SW480 (cell line): ENCODE measurements around the gene XKR7.
"Not testable (repeated sequence)": the region's sequence is repeated elsewhere in the genome, so short reads cannot be mapped to it uniquely, and the experiment has no call there.

ENCODE experiments used
- DNase-seq: peaks from one replicate; pipeline ENCODE4 v3.0.0-alpha.2; 2016; ENCODE audit warnings: low spot score

XKR7 gene, protein sequence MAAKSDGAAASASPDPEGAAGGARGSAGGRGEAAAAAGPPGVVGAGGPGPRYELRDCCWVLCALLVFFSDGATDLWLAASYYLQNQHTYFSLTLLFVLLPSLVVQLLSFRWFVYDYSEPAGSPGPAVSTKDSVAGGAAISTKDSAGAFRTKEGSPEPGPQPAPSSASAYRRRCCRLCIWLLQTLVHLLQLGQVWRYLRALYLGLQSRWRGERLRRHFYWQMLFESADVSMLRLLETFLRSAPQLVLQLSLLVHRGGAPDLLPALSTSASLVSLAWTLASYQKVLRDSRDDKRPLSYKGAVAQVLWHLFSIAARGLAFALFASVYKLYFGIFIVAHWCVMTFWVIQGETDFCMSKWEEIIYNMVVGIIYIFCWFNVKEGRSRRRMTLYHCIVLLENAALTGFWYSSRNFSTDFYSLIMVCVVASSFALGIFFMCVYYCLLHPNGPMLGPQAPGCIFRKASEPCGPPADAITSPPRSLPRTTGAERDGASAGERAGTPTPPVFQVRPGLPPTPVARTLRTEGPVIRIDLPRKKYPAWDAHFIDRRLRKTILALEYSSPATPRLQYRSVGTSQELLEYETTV

DNA sequence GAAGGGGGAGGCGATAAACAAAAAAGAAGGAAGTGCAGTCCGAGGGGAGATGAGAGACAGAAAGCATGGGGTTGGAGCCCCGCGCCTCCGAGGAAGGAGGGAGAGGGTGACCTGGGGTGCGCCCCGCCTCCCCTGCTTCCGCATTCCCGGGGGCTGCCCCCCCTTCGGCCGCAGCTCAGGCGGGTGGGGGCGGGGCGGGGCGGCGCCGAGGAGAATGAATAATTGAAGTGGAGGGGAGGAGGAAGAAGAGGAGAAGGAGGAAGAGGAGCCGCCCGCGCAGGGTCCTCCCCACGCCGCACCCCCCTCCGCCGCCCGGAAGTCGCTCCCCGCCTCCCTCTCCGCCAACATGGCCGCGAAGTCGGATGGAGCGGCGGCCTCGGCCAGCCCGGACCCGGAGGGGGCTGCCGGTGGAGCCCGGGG lies at the start of gene XKR7:
Gene XKR7 (plus strand): TSS at position 322 of the 420 bp plus-strand sequence. CDS start 25 bp downstream, at position 347.
- no peak for DNase-seq

DNA sequence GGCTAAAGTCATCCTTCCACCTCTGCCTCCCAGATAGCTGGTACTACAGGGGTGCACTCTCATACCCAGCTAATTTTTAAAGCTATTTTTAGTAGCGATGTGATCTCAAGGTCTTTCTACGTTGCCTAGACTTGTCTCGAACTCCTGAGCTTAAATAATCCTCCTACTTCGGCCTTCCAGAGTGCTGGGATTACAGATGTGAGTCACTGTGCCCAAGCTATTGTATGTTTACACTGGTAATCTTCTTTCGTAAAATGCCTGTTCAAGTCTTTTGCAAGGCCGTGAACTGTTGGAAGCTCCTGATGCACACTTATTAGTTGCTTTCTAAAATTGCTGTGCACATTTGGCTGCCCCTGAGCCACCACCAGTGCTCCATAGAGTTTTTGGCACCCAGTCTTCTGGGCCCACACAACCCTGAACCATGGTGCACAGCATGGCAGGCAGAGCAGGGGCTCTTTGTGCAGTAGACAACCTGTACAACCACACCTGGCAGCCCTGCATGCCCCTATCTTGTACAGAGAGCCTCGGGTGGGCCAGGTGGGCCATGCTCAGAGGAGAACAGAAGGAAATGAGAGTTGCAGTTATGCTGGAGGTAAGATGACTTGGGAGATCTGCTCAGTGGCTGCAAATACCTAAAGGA lies 49.4 kb upstream of the XKR7 start:
- no peak for DNase-seq

DNA sequence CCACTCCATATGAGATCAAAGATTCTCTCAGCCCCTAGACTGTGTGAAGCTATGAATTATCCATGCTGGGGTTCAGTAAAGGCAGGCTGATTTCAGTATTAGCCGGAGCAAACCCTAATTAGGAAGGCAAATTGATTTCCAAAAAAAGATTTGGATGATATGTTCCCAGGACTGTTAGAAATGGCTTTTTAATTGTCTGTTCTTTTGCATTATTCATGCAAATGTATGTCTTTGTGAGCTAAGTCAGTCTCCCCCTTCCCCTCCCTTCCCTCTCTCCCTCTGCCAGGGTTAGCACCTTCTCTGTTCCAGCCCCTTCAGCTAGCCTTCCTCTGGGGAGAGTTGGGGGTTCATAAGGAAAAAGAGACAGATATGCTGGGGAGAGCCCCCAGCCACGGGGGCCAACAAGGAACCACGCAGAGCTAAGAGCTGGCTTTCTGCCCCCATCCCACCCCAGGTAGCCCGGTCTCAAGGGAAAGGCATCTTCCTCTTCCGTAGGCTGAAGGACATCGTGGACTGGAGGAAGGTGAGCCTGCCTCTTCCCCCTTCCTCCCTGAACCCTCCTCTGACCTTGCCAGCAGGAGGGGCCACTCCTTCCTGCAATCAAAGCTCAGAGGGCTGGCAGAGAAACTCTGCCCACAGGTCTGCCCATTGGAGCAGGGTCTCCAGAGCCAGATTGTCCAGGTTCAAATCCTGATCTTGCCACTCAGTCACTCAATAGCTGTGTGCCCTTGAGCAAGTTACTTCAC lies 48.4 kb upstream of the XKR7 start:
- DNase-seq = no peak

DNA sequence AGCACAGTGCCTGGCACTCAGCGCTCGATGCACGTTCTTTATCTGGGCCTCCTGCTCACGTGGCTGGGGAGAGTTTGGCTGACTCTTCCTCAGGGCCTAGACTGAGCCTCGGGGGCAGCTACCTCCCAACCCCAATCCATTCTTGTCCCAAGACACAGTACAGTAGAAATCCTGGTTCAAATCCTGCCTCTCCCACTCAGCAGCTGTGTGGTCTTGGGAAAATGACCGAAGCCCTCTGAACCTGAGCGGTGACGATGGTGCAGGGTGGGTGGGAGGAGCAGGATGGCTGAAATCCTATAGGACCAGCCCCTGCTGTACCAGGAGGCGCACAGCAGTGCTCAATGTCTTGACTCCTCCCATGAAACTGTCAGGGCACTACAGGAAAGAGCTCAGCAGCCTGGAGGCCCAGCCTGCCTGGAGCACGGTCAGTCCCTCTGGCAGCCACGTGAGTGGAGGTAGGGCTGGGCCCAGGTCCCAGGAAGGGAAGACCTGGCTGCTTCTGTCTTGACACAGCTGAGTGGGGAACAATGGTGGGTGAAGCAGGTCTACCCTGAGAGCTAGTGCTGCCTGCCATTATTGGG lies 47.6 kb upstream of the XKR7 start:
- DNase-seq = no peak

DNA sequence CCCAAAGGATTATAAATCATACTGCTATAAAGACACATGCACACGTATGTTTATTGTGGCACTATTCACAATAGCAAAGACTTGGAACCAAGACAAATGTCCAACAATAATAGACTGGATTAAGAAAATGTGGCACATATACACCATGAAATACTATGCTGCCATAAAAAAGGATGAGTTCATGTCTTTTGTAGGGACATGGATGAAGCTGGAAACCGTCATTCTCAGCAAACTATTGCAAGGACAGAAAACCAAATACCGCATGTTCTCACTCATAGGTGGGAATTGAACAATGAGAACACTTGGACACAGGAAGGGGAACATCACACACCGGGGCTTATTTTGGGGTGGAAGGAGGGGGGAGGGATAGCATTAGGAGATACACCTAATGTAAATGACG lies 46.5 kb upstream of the XKR7 start:
- DNase-seq = not testable (repeated sequence)

DNA sequence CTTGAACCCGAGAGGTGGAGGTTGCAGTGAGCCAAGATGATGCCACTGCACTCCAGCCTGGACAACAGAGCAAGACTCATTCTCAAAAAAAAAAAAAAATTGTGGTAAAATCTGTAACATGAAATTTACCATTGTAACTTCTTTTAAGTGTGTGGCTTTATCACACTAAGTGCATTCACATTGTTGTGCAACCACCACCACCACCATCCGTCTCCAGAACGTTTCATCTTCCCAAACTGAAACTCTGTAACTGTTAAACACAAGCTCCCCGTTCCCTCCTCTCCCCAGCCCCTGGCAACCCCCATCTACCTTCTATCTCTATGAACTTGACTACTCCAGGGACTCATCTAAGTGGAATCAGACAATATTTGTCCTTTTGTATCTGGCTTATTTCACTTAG lies 45.8 kb upstream of the XKR7 start:
- no peak for DNase-seq

DNA sequence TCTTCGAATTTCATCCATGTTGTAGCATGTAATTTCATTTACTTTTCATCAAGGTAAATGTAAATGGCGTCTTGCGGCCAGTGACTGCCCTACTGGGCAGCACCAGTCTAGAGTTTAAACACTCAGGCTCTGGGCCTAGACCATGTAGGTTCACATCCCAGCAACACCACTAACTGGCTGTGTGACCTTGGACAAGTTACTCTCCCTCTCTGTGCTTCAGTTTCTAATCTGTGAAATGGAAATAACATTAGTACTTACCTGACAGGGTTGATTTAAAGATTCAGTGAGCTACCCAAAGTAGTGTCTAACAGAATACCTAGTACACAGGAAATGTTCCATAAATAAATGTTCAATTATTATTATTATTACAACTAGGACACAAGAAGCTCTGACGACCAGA lies 45.4 kb upstream of the XKR7 start:
- DNase-seq = no peak

DNA sequence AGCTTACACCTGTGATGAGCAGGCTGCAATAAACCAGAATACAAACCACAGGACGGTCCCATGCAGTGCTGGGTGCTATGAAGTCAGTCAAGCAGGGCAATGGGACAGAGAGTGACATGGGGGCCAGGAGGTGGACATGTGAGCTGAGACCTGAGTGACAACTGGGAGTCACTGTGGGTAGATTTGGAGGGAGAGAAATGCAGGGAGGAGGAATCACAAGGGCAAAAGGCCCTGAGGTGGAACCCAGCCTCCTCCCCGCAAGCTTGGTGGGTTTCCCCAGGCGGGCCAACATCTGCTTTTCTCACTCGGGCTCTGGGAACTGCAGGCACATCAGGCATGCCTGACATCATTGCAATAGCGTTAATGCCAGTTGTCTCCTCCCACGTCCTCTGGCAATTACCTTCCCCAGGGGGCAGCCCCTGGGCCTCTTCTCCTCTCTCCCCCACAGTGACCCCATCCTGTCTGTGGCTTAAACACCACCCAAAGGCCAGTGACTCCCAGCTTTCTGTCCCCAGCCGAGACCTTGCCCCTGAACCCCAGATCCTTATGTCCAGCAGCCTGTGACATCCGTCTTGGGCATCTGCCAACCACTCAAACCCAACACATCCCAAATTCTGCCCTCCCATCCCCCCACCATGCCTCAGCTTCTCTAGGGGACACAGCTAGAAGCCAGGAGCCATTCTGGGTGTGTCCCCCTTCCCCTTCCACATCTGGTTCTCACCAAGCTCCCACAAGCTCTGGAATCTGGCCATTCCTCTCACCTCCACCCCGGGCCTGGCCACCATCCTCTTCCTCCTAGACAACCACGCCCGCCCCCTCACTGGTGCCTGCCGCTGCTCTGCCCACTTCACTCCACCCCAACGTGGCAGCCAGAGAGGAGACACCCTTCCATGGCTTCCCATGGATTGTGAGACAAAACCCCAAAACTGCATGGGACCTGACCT lies 44.3 kb upstream of the XKR7 start:
- DNase-seq = no peak

DNA sequence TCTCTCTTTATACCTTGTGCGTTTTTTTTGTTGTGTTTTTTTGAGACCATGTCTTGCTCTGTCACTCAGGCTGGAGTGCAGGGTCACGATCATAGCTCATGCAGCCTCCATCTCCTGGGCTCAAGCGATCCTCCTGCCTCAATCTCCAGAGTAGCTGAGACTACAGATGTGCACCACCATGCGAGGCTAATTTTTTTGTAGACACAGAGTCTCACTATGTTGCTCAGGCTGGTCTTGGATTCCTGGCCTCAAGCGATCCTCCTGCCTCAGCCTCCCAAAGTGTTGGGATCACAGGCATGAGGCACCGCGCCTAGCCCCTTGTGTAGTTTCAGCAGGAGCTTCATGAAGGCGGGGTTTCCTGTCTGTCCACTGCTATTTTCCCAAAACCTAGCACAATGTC lies 43.4 kb upstream of the XKR7 start:
- DNase-seq = no peak

DNA sequence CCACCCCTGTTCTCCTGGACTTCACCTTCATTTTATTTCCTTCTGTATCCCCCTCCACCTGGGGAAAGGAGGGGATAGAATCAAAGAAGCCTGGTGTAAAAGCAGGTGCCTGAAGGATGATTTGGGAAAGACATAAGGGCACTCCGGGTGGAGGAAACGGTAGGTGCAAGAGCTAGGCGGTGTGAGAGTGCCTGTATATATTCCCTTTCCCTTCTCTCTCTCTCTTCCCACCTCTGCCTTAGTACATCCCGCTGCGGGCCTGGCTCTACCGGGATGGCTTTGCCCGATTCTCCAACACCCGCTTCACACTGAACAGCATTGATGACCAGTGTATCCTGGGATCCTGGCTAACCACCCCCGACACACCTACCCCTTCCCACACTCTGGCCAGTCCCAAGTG lies 42.3 kb upstream of the XKR7 start:
- no peak for DNase-seq

DNA sequence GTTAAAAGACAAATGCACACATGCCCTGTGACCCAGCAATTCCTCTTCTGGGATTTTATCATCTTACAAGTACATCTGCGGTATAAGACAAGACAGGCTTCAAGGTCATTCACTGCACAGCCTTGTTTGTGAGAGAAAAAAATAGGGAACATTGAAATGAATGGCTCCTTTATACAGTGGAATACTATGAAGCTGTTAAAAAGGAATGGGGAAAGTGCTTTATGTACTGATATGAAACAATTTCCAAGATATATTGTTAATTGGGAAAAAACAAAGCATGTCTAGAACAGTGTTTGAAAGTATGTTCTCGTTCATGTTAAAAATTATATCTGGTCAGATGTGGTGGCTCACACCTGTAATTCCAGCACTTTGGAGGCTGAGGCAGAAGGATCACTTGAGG lies 41.5 kb upstream of the XKR7 start:
- DNase-seq = no peak

DNA sequence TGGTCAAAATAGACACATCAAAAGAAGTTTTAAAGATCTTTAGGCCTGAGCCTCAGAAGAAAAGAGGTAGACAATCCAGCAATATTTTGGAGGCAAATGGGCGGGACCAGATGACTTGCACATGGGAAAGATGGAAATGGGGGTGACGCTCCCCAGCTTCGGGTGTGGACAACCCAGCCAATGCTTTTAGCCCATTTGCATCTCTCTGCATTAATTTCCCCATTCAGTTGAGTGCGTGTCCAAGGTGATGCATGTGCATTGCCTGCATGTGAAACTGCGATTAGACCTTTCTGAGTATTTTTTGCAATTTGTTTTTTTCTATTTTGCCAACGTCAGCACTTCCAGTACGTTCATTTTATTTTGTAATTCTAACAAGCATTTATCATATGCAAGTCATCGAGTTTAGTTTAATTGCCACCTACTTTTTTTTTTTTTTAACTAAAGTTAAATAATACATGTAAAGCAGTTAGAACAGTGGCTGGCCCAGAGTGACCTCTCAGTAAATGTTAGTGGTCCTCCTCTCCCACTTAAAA lies 40.3 kb upstream of the XKR7 start:
- DNase-seq = no peak

DNA sequence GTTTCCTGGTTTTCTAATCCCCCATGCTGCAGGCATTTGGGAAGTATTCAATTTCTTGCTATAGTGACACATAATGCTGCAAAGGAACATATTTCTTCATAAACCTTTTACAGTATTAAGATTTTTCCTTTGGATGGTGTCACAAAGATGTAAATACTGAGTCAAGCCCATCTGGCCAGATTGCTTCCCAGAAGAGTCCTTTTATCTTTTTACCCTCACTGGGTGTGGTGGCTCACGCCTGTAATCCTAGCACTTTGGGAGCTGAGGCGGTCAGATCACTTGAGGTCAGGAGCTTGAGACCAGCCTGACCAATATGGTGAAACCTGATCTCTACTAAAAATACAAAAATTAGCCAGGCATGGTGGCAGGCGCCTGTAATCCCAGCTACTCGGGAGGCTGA lies 38.3 kb upstream of the XKR7 start:
- peak; percentile 35 for DNase-seq

DNA sequence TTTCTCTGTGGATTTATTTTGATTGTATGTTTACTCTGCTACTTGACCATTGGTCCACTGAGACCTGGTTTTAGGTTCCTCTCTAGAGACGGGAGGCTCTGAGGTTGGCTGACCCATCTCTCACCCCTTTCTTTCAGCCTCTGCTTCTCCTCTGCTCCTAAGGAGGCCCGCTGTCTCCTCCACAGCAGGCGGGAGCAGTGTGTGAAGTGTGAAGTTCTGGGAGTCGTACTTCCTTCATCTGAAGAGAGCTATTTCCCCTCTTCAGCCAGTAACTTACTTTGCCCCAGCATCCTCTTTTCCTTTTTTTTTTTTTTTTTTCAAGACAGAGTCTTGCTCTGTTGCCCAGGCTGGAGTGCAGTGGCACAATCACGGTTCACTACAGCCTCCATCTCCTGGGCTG lies 37.2 kb upstream of the XKR7 start:
- no peak for DNase-seq

DNA sequence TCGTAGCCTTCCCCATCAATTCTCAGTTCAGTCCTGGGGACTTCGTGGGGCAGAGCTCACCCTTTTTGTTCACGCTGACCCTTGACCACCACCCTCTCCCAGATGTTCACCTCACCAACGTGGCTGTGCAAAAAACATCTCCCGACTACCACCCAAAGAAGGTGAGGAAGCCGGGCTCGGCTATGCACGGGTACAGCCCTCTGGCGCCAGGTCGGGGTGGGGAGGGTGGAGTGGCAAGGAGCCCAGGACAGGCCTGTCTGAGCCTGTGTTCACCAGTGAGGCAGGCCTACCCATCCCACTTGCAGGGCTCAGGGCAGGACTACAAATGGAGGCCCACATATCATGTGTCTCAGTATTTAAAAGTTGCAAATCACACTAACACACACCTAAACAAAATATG lies 34.3 kb upstream of the XKR7 start:
- DNase-seq = no peak

DNA sequence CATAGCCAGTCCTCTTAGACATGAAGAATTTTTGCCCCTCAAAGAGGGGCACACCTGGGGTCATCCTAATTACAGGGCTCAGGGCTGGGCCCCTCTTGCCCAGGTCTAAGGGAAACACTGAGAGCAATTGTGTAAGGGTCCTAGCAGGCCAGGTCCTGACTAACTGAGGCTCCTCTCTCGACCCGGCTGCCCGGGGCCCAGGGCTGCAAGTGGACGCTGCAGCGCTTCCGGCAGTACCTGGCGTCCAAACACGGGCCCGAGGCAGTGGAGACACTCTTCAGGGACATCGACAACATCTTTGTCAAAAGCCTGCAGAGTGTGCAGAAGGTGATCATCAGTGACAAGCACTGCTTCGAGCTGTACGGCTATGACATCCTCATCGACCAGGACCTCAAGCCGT lies 33.5 kb upstream of the XKR7 start:
- no peak for DNase-seq

DNA sequence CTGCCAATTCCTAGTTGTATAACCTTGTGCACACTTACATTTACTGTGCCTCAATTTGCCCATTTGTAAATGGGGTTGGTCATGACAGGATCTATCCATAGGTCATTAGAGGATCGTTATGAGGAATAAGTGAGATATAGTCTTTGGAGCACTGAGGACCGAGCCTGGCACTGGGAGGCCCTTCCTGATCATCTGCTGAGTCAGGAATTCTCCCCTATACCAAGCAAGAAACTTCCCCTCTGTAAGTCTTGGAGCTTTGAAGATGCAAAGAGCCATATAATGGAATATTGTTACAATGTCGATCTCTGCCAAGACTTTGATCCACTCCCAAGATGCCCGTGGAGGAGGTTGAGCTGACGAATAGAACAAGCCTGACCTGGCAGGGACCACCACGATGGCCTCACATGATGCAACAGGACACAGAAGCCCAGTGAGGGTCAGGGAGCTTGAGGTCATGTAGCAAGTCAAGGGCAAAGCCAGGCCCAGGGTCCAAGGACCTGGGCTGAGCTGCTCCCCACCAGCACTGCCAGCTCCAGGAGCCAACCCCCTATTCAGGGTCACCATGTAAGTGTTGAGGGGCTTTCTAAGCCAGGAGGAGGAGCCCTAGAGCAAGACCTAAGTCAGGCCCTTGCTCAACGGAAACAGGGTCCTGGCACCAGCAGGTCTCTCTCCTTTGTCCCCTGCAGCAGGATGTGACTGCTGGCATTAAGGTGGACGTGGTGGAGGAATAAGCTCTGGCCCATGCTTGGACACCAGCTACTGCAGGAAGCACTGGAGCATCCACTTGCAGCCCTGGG lies 32.8 kb upstream of the XKR7 start:
- no peak for DNase-seq

DNA sequence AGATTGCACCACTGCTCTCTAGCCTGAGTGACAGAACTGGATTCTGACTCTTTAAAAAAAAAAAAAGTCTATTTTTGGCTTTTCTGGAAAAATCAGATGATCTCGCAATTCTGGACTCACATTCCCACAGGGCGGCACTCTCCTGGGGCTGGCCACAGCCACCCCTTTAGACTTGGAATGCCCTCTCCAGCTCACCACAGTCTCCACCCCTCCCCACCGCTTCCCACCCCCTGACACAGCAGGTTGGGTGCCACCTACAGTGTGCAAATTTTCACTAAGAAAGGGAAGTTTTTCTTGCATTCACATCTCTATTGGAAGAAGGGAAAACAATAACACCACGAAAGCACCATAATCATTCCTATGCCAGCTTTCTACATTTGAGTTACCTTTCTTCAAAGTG lies 31.5 kb upstream of the XKR7 start:
- DNase-seq = no peak

DNA sequence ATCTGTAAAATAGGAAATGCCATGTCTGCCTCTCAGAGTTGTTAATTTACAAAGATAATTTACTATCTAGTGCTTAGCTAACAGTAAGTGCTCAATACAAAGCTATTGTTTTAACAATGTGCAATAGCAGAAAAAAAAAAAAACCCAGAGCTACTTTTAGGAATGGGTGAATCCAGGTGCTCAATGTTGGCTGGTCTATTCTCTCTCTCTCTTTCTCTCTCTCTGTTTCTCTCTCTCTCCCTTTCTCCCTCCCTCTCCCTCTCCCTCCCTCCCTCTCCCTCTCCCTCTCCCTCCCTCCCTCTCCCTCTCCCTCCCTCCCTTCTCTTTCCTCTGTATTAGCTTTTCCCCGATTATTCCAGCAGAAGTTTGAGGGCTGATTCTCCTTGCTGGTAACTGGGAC lies 30.1 kb upstream of the XKR7 start:
- no peak for DNase-seq

DNA sequence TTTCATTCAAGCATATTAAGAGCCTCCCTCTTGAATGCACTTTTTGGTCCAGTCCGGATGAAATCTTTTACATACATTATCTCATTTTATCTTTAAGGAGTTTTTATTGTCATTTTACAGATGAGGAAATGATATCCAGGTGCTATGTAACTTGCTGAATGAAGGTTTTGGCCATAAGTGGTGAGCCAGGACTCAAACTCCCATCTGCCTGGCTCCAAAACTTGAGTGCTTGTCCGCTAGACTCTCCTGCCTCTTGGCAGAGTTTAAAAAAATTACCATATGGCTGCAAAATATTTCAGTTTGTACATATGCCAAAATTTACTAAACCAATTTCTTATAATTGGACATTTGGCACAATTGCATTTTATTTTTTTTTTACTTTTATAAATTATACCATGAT lies 28.3 kb upstream of the XKR7 start:
- DNase-seq = no peak
